PC-3 (cell line): ENCODE results near the gene FPR3.

Experiments used
- EZH2 ChIP-seq: fragments of 300-600 bp; sonication (generic); IDR thresholded peaks from one replicate; pipeline ENCODE4 v1.6.1; 2017; ENCODE audit warnings: antibody characterized with exemption, mild to moderate bottlenecking, low read length; ENCODE audit not compliant: unreplicated experiment
- EZH2phosphoT487 ChIP-seq: fragments of 300-600 bp; sonication (generic); IDR thresholded peaks from 2 replicates; pipeline ENCODE4 v1.6.1; 2018; ENCODE audit warnings: mild to moderate bottlenecking, antibody characterized with exemption, low read length, borderline replicate concordance
- TF ChIP-seq, protein P1 (sequence below): fragments of 300-600 bp; sonication (generic); conservative IDR thresholded peaks from 2 replicates; pipeline ENCODE4 v1.5.1; 2017; ENCODE audit warnings: antibody characterized with exemption, low read depth, mild to moderate bottlenecking, low read length

DNA sequence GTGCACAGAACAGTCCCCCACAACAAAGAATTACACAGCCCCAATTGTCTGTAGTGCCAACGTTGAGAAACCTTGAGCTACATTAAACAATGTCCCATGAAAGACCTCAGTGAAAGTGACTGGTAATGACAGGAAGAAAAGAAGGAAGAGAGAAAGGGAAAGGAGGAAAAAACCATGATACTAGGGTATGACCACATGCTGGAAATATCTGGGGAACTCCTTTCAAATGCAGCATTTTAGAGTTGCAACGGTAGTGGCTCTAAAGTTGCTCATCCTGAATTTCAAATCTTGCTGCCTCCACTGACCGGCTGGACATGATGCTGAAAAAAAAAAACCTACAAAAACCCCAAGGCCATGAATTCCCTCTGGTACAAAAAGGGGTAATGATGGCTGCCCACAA lies 26.5 kb downstream of the FPR3 start:
- TF ChIP-seq, protein P1, sequence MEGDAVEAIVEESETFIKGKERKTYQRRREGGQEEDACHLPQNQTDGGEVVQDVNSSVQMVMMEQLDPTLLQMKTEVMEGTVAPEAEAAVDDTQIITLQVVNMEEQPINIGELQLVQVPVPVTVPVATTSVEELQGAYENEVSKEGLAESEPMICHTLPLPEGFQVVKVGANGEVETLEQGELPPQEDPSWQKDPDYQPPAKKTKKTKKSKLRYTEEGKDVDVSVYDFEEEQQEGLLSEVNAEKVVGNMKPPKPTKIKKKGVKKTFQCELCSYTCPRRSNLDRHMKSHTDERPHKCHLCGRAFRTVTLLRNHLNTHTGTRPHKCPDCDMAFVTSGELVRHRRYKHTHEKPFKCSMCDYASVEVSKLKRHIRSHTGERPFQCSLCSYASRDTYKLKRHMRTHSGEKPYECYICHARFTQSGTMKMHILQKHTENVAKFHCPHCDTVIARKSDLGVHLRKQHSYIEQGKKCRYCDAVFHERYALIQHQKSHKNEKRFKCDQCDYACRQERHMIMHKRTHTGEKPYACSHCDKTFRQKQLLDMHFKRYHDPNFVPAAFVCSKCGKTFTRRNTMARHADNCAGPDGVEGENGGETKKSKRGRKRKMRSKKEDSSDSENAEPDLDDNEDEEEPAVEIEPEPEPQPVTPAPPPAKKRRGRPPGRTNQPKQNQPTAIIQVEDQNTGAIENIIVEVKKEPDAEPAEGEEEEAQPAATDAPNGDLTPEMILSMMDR = no peak
- TF ChIP-seq EZH2 (no peak), EZH2phosphoT487 (no peak)
